Duodenal mucosa (tissue), 2 donors: ENCODE measurements around the gene RGL1.

Experiments used
- H3K27ac ChIP-seq: one replicate; pipeline ENCODE4 v1.7.0; 2013; ENCODE audit warnings: low read depth, low read length
- H3K27me3 ChIP-seq, 2 donors: one replicate each; pipeline ENCODE4 v1.7.0; 2013; ENCODE audit warnings: low read length in 2 of 2, control low read depth in 1 of 2; ENCODE audit not compliant: insufficient read depth in 2 of 2, control insufficient read depth in 1 of 2
- H3K36me3 ChIP-seq, 2 donors: one replicate each; pipeline ENCODE4 v1.7.0; 2013; ENCODE audit warnings: low read length in 2 of 2, control low read depth in 1 of 2; ENCODE audit not compliant: insufficient read depth in 2 of 2, control insufficient read depth in 1 of 2
- H3K4me1 ChIP-seq, 2 donors: one replicate each; pipeline ENCODE4 v1.7.0; 2013; ENCODE audit warnings: low read length in 2 of 2, control low read depth in 1 of 2; ENCODE audit not compliant: insufficient read depth in 2 of 2, control insufficient read depth in 1 of 2
- H3K4me3 ChIP-seq, 2 donors: one replicate each; pipeline ENCODE4 v1.7.0; 2013; ENCODE audit warnings: low read length in 2 of 2, low read depth in 1 of 2
- H3K9ac ChIP-seq, 2 donors: one replicate each; pipeline ENCODE4 v1.7.0; 2013; ENCODE audit warnings: low read length in 2 of 2, low read depth in 1 of 2
- H3K9me3 ChIP-seq, 2 donors: one replicate each; pipeline ENCODE4 v1.7.0; 2013; ENCODE audit warnings: low read length in 2 of 2, control low read depth in 1 of 2; ENCODE audit not compliant: control insufficient read depth in 1 of 2

Gene RGL1

DNA sequence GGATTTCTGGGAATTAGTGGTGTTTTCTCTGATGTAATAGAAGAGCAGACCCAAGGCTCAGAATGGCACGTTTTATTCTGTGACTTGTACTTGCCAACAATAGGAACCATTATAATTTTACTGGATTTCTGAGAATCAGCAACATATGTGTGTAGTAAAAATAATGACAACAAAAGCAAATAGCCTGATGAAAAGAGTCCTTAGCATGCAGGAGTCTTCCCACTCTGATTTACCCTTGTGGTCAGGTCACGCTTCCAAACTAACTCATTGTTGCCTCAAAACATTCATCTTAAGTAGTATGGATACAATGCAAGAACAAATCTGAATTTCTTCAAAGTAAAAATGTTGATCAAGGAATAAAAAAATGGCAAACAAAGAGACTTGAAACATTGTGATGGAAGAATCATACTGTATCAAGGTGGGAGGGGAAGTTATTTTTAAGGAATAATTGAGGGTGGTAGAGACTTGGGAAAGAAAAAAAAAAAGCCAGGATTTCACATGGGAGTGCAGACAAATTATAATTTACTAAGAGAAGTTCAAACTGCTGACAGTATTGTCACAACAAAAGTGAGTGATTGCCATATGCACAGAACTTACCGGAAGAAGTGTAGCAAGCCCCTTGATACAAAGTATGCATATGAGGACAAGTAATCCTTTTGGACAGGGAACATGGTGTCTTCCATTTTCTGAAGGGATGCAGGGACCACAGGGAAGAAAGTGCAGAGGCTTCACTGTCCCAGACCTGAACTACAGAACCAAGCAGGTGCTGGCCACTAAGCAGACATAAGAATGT is 31.2 kb upstream of the RGL1 start:
- Histone ChIP-seq H3K9ac (no peak overlapping the region), H3K27me3 (no peaks in the 10 kb centered on the region), H3K4me3 (no peak overlapping the region), H3K27ac (no peak overlapping the region), H3K4me1 (no peaks in the 10 kb centered on the region), H3K36me3 (no peaks in the 10 kb centered on the region), H3K9me3 (peaks cover 15 to 23% of the 10 kb centered on the region in 2 donors)

DNA sequence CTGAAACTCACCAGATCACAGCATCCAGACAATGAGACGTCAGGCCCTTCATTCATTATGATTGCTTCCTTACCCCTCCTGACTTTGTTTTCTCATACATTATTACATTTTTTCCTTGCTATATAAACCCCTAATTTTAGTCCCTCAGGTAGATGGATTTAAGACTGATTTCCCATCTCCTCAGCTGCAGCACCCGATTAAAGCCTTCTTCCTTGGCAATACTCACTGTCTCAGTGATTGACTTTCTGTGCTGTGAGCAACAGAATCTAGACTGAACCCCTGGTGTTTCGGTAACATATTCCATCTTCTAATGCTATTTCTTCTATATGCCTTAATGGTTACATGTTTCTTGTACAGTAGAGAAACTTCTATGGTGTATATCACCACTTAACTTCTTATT is 30.0 kb upstream of the RGL1 start:
- no peak overlapping the region for H3K27ac ChIP-seq
- H3K27me3 ChIP-seq, result no peaks in the 10 kb centered on the region
- H3K36me3 ChIP-seq, result no peaks in the 10 kb centered on the region
- no peak overlapping the region for H3K9ac ChIP-seq
- no peaks in the 10 kb centered on the region for H3K4me1 ChIP-seq
- H3K4me3 ChIP-seq, result no peak overlapping the region
- H3K9me3 ChIP-seq, result peaks cover 15 to 19% of the 10 kb centered on the region in 2 donors

DNA sequence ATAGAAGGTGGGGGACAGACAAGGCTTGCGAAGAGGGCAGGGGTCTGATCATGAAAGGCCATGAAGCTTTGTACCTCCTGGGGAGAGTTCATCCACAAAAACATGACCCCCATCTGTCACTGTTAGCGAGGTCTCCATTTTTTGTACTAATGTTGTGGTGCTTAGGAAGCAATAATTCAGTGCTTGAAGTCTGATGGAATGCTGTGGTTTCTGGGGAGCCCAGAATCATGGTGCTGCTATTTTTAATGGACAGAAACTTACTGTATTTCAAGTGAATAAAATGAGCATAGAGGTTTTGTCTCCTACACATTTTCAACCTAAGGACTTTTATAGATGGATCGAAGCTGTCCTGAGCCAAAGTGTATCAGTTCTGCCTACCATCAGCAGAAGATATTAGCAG is 28.2 kb upstream of the RGL1 start:
- no peak overlapping the region for H3K27ac ChIP-seq
- H3K36me3 ChIP-seq, result no peaks in the 10 kb centered on the region
- no peak overlapping the region for H3K9ac ChIP-seq
- peaks cover 10 to 11% of the 10 kb centered on the region in 2 donors for H3K9me3 ChIP-seq
- no peaks in the 10 kb centered on the region for H3K27me3 ChIP-seq
- H3K4me1 ChIP-seq, result no peaks in the 10 kb centered on the region
- H3K4me3 ChIP-seq, result no peak overlapping the region

DNA sequence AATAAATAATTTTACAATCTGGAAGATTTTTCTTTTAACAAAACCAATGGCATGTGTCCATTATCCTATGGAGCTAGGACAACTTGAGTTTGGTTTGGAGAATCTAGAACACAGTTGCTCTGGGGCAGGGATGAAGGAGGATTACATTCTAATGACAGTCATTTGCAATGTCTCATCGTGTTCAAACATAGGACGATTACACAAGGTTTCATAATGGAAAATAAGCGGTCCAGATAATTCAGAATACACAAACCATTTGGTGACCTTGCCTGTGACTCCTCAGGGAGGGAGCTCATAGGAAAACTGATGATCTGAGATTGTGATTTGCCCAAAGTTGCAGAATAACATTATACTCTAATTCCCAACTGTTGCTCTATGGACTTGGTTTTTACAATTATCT is 27.6 kb upstream of the RGL1 start:
- Histone ChIP-seq H3K4me1 (no peaks in the 10 kb centered on the region), H3K36me3 (no peaks in the 10 kb centered on the region), H3K4me3 (no peak overlapping the region), H3K9ac (no peak overlapping the region), H3K9me3 (peaks cover 10 to 11% of the 10 kb centered on the region in 2 donors), H3K27ac (no peak overlapping the region), H3K27me3 (no peaks in the 10 kb centered on the region)

DNA sequence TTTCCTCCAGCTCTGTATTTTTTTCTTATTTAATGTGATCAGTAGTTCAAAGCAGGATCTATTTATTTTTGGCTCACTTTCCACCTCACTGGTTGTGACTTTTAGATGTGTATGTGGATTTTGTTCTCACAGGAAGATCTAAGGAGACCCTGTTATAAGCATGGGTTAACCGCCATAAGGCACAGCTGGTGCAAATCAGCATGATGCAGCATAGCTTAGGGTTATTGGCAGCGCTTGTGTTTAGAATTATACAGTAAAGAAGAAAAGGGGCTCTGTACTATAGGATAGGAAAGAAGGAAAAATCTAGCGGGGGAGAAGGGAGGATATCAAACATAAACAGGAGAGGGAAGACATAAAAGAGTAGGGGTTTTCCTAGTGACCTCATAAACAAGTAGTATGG is 26.9 kb upstream of the RGL1 start:
- Histone ChIP-seq H3K4me3 (no peak overlapping the region), H3K9ac (no peak overlapping the region), H3K36me3 (no peaks in the 10 kb centered on the region), H3K9me3 (peaks cover 10 to 11% of the 10 kb centered on the region in 2 donors), H3K27me3 (no peaks in the 10 kb centered on the region), H3K27ac (no peak overlapping the region), H3K4me1 (no peaks in the 10 kb centered on the region)

DNA sequence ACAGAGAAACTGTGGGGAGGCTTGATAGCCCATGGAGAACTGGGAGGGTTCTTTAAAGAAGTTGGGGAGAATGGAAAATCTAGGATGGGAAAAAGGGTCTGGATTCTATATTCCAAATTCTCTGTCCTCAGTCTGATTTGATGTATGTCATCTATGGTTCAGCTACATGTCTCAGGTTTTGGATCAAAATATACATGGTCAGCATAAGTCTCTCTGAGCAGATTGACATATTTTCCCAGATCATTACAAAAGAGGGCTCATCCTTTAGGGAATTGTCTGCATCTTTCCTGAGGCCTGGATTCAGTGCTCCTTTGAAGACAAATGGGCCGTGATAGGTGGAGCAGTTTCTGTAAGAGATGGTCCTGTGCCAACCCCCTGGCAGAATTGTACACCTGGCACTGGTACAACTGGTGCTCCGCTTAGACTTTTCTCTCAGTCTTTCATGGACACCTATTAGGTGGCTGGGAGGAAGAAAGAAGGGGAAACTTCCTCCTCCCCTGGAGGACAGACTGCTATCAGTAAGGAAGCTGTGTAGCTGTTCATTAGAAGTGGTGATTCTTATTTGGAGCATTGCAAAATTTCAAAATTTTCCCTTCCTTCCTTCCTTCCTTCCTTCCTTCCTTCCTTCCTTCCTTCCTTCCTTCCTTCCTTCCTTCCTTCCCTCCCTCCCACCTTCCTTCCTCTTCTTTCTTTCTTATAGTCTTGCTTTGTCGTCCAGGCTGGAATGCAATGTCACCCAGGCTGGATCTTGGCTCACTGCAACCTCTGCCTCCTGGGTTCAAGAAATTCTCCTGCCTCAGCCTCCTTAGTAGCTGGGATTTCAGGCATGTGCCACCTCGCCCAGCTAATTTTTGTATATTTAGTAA is 26.1 kb upstream of the RGL1 start:
- Histone ChIP-seq H3K27me3 (no peaks in the 10 kb centered on the region), H3K36me3 (no peaks in the 10 kb centered on the region), H3K27ac (no peak overlapping the region), H3K9ac (no peak overlapping the region), H3K4me3 (no peak overlapping the region), H3K9me3 (peaks cover 10 to 11% of the 10 kb centered on the region in 2 donors), H3K4me1 (no peaks in the 10 kb centered on the region)

DNA sequence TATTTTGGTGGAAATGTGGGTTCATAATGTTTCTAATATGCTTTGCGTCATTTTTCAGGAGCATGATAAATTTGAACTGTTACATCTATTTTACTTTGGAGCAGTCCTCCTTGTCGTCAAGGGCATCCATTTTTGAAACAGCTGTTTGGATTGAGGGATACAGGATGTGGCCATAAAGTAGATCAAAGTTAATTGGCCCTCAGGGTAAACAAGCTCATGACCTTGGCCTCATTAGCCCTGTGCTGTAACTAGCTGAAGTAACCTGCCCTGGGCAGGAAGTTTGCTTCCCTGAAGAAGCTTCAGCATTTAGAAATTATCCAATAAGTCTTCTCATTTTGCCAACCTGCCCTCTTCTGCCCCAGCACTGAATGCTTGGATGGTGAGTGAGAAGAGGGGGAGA is 24.8 kb upstream of the RGL1 start:
- Histone ChIP-seq H3K36me3 (no peaks in the 10 kb centered on the region), H3K4me3 (no peak overlapping the region), H3K9ac (no peak overlapping the region), H3K27ac (no peak overlapping the region), H3K27me3 (no peaks in the 10 kb centered on the region), H3K9me3 (peaks cover 3 to 6% of the 10 kb centered on the region in 2 donors), H3K4me1 (no peaks in the 10 kb centered on the region)

DNA sequence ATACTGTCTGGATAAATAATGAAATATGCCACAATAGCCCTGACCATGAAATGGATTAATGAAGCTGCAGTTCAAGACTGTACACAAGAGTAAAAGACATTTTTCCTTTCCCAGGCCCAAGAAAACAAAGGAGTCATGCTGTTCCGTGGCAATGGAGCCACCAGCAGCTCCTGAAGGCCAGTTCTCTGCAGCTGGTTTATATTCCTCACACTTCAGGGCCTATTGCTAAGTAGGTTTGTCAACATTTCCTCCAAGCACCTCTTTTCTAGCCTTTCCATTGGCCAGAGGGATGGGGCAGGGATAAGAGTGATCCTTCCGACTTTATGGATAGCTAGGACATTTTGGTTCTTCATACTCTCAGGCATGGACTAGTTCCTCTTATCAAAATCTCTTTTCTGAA is 24.2 kb upstream of the RGL1 start:
- H3K4me1 ChIP-seq, result no peaks in the 10 kb centered on the region
- no peak overlapping the region for H3K27ac ChIP-seq
- H3K36me3 ChIP-seq, result no peaks in the 10 kb centered on the region
- H3K9ac ChIP-seq, result no peak overlapping the region
- H3K4me3 ChIP-seq, result no peak overlapping the region
- H3K9me3 ChIP-seq, result no peaks in the 10 kb centered on the region
- no peaks in the 10 kb centered on the region for H3K27me3 ChIP-seq

DNA sequence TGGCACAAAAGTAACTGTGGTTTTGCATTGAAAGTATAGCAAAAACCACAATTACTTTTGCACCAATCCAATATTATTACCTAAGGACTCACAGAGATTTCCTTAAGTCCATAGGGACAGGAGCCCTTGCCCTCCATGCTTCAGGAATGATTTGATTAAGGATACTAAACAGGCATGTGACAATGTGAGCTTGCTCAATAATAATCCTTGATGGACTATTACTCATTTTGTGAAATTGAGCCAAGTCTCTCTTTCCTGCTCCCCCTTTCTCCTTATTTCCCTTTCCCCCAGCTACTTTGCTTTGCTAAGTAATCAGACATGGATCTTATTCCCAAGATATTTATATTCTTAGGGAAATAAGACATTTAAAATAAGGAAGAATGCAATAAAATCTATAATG is 21.6 kb upstream of the RGL1 start:
- Histone ChIP-seq H3K27me3 (no peaks in the 10 kb centered on the region), H3K9ac (no peak overlapping the region), H3K9me3 (no peaks in the 10 kb centered on the region), H3K36me3 (no peaks in the 10 kb centered on the region), H3K4me3 (no peak overlapping the region), H3K4me1 (no peaks in the 10 kb centered on the region), H3K27ac (no peak overlapping the region)
